Measurements from ENCODE around the gene PAM16.
"Not testable (repeated sequence)": the region's sequence is repeated elsewhere in the genome, so short reads cannot be mapped to it uniquely, and the experiment has no call there.

Gene PAM16

DNA sequence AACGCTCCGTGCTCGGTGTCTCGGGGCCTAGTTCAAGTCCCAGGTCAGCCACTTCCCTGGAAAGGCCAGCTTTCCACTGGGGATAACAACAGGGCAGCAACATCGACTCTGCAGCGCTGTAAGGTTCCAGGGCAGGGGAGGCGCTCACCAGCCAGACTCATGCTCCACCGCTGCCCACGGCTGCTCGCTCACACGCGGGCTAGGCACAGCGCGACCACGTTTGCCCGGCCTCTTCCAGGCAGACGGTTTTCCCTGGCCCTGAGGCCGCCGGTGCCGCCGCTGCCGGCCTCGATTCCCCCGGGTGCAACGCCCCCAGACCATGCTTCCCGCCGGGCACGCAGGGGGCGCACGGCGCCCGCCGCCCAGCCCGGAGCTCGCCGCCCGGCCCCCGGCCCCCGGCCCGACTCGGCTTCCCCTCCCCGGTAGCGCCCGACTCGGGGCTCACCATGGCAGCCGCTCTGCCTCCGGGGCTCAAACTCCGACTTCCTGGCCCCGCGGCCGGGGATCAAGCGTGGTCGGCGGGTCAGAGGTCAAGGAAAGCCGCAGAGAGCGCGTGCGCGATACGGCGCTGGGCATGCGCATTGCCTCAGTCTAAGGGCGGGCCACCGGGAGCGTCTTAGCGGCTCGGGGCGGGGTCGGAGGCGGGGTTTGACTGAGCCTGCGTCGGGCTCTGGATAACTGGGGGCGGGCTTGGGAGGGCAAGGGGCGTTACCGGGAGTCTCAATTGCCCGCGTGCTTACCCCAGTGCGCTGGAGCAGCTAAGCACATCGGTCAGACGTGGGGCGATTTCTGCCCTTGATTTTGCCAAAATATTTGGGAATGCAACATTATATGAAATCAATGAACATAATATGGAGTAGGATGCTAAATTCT, at the start of gene PAM16:
Gene PAM16 (minus strand): TSS at position 535 of the 873 bp plus-strand sequence. CDS start 87 bp downstream, at position 448.
- DNase-seq (ENCODE audit: low read depth in 2 of 2), result peak; percentile 99

DNA sequence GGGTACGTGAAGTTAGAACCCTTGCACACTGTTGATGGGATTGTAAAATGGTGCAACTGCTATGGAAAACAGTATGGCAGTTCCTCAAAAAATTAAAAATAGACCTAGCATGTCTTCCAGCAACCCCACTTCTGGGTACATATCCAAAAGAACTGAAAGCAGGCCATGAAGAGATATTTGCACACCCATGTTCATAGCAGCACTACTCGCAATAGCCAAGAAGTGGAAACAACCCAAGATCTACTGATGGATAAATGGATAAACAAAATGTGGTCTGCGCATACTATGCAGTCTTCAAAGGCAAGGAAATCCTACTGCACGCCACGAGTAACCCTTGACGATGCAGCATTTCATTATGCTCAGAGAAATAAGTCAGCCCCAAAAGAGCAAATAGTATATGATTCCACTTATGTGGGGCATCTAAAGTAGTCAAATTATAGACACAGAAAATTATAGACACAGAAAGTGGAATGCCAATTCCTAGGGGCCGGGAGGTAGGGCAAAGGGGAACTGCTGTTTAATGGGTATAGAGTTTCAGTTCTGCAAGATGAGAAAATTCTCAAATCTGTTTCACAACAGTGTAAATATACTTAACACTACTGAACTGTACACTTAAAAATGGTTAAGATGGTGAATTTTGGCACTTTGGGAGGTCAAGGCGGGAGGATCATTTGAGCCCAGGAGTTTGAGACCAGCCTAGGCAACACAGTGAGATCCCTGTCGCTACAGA, 48.0 kb upstream of the PAM16 start:
- no peak for DNase-seq (ENCODE audit: low read depth in 2 of 2)

DNA sequence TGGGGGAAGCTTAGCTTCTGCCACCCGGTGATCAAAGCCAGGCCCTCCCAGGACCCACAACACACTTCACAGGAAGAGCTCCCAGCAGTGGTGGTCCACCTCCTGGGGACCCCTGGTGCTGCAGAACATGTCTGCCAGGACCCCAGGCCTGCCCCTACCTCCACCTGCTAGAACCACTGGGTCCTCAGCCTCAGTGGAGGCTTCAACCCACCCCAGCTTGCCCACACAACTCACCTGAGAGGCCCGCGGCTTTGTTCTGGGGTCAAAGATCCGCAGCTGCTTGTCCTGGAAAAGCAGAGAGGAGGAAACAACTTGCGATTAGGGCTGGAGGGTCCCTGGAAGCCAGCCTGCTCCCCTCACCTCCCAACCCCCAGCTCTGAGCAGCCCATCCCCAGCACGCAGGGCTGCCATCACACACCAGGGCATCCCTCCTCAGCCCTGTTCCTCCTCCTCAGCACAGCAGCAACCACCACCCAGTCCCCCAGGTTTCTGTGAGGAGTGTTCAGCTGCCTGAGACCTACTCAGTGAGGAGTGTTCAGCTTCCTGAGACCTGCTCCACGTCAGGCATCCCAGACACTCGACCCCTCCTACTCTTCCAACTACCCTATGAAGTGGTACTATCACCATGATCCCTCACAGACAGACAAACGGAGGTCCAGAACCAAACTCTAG, 44.1 kb upstream of the PAM16 start:
- no peak for DNase-seq (ENCODE audit: low read depth in 2 of 2)

DNA sequence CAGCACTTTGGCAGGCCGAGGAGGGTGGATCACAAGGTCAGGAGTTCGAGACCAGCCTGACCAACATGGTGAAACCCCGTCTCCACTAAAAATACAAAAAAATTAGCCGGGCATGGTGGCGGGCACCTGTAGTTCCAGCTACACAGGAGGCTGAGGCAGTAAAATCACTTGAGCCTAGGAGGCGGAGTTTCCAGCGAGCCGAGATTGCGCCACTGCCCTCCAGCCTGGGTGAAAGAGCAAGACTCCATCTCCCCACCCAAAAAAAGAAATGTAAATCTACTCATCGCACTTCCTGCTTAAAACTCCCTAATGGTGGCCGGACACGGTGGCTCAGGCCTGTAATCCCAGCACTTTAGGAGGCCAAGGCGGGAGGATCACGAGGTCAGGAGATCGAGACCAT, 42.7 kb upstream of the PAM16 start:
- DNase-seq (ENCODE audit: low read depth in 2 of 2), result not testable (repeated sequence)

DNA sequence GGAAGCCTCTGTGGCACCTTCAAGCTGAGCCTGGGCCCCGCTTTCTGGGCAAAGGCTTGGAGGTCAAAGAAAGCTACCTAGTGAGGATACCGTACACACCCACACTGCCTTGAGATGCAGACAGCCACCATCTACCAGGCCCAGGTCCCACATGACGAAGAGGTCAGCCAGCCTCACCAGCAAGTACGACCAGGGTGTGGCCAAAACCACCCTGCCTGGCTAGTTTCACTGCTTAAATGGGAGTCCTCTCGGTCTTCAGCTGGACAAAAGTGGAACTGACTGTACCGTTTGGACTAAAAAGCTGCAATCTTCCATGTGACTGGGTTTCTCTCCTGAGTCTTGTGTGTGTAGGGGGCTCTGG, 42.1 kb upstream of the PAM16 start:
- DNase-seq (ENCODE audit: low read depth in 2 of 2), result no peak

DNA sequence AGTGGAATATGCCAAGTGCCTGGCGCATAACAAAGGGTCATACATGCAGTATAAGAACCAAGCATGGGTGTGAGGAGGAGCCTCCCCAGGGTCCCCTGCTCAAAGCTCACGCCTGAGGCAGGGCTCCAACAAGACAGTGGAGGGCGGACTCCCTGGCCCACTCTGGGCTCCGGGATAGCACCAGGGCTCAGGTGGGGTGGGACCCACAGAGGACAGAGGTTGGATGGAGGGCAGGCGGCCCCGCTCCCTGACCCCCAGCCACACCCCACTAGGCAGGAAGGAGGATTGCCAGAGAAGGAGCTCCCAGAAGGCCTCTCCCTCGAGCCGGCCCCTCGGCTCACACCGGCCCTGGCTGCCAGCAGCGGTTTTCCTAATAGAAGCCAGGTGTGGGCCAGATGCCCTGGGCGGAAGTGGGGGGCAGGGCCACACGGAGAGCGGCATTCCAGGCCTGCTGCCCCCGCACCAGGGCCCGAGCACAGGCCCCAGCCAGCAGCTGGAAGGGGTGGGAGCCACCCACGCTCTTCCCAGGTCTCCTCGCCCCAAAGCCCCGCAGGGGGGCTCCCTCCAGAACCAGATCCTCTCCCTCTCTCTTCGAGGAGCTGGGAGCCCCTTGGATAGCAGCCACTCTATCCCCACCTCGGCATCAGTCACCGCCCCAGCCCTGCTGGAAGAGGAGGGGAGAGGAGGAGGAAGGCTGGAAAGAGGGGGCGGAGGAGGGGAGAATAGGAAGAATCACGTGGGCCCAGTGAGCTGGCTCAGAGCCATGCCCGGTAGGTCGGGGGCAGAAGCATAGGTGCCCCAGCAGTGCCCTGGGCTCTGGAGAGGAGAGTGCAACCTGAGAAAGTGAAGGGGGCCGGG, 41.5 kb upstream of the PAM16 start:
- no peak for DNase-seq (ENCODE audit: low read depth in 2 of 2)

DNA sequence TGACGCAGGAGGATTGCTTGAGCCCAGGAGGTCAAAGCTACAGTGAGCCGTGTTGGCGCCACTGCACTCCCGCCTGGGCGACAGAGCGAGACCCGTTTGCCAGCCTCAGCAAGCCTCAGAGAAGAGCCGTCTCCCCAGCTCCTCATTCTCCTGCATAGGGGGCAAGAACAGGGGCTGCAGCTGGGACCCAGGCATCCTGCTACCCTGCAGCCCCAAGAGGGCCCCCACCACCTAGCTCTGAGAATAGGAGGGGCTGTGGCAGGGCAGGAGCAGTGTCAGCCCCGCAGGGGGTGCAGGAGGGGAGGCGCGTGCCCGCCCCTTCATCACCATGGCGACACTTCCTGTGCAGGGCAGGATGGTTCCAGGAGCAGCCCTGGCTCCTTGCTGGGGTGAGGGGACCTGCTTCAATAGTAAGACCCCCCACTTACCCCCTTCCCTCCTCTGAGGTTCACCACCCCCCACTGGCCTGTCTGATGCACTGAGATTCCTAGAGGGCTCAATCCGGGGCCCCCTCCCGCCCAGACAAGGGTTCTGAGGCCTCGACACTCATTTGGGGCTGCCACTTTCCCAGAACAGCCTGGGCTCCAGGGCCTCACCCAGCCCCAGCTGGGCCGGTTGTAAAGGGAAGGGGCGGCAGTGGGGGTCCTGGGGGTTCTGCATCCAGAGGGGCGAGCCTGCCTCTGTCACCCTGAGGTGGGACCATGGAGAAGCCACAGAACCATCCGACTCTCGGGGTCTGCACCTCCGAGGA, 40.7 kb upstream of the PAM16 start:
- no peak for DNase-seq (ENCODE audit: low read depth in 2 of 2)

DNA sequence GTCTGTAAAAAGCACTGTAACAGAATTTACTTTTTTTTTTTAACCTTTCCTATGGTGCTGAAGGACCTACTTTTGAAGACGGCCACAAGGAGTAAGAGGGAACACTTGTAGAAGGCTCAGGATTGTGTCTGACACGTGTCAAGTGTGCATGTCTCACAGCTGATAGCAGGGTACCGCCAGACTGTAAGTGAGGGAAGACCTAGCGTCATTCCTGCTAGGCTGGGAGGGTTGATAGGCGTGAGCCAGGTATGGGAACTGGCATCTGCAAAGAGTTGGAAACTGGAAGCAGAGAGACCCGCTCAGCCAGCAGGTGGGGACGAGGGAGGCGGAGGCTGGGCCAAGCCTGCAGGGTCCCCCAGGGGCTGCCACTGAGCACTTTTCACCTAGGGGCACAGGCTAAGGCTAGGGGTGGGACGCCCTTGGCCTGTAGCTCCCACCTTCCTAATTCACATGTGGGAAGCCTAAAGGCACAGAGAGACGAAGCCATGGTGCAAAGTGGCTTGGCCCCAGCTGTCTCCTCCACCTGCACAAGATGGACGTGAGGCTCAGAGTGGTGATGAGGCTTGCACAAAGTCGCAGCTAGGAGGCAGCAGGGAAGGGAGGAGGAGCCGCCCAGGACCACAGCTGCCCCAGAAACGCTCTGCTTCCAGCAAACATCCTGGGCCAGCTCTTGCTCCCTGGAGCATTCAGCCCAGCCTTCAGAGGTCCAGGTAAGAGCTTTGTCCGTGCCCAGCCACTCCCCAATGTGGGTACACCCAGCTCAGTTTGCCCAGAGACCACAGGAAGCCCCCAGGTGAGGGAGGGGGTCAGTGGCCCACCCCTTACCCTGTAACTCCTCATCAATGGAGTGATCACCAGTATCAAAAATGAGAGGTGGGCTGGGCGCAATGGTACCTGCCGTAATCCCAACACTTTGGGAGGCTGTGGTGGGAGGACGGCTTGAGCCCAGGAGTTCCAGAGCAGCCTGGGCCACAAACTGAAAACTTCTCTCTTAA, 39.4 kb upstream of the PAM16 start:
- no peak for DNase-seq (ENCODE audit: low read depth in 2 of 2)

DNA sequence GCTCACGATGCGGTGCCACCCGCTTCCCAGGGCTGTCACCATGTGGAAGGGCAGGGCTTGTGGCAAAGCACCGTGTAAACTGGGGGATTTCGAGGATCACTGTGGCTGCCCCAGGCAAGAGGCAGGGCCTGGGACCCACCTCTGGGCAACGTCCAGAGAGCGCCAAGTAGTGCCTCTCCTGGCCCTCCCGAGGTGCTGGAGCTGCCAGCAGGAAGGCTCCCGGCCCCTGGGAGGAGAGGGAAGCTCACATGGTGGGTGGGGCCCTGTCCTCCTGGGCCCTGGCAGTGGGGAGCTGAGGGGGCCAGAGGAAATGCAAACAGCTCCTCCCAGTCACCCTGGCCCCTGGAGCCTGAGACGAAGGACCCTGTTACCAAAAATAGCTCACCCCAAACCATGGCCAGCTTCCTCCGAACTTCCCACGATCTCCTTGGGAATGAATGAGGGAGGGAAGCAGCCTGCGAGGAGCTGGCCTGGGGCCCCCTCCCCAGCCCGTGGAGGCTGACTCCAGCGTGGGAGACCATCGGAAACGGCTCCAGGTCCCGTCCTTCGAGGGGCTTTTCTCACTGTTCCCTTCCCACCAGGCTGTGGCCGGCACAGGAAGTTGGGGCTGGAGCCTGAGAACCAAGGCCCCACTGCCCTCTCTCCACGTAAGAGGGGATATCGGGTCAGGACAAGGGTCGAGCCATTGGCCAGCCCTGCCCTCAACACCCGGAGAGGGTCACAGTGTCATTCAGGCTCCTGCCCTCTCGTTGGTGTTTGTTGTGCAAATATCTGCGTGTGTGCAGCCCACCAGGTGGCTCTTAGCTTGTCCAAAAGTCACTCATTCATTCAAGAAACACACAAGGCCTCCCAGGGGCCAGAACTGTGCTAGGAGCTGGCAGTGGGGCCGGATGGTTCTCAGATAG, 38.2 kb upstream of the PAM16 start:
- no peak for DNase-seq (ENCODE audit: low read depth in 2 of 2)

DNA sequence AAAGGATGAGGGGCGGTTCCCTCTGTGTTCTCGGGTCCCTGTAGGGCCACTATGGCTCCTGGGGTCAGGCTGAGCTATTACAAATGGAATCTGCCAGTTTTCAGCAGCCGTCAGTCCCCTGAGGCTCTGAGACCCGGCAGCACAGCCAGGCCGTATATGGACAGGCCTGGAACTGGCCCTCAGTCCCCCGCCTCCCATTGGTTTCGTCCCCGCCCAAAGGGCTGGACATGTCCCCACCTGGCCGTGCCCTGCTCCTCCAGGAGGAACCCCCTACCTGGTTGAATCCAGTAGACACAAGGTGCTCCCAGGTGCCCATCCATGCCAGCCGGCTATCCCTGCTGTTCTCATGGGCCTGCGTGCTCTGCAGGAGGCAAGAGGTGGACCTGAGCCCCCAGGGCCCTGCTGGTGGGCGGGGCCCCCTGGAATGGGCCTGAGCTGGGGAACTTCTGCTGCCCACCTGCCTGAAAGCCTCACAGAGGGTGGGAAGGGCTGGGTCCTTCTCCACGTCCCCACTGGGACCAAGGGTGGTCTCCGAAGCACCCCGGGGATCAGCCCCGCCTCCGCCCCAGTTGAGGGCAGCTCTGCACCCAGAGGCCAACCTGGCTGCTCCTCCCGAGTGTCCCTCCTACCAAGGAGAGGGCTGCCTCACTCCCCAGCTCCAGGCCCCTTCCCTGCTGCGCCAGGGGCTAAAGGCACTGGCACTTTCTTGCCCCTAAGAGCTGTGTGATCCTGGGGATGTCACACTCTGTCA, 37.3 kb upstream of the PAM16 start:
- DNase-seq (ENCODE audit: low read depth in 2 of 2), result no peak

DNA sequence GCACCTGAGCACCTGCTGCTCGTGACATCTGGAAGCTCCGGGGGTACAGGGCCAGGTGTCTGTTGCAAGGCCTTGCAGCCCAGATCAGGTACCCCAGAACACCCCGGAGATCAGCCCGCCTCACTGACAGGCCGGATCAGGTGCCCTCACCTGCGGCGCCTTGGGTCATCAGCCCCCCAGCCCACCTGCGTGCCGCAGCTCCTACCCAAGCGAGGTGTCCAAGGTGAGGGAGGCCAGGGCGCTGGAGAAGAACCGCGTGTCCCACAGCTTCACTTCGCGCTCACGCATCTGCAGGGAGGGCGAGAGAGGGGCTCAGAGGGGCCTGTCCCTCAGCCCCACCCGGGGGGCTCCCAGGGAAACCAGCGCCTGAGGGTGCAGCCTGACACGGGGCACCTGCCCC, 36.7 kb upstream of the PAM16 start:
- no peak for DNase-seq (ENCODE audit: low read depth in 2 of 2)

DNA sequence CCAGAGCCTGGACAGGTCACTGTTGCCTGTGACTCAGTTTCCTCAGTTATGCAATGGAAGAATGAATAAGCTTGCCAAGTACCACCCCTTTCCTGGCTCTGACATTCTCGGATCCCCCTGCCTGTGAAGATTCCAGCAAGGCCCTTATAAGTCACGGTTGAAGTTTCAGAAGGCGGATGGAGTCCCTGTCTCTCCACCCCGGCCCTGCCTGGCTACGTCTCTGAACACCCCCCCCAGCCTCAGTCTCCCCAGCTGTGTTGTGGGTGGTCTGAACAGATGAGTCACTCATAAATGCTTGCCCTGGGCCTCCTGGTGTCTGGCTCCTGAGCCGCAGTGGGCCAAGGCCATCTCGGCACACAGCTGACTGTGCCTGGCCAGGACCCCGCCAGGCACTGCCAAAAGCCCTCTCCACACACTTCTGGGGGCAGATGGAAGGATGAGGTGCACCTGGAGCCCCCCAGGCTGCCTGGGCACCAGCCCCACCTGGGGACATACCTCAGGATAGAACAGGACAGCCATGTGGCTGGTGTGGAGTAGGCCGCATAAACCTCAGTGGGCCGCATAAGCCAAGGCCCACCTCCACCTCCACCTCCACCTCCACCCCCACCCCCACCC, 35.9 kb upstream of the PAM16 start:
- no peak for DNase-seq (ENCODE audit: low read depth in 2 of 2)

DNA sequence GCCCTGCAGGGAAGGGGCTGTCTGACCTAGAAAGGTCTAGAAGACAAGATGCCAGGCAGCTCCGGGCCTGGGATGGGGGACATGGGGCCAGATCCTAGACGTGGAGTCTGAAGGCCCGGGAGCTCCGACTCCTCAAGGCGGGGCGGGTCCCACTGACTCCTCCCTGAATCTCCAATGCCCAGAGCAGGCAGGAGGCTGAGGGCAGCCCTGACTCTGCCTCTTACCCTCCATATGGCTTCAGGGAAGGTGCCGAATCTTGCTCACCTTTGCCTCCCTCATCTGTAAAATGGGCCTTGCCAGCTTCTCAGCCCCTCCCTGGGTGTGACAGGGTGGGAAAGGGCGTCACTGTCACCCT, 35.3 kb upstream of the PAM16 start:
- no peak for DNase-seq (ENCODE audit: low read depth in 2 of 2)

DNA sequence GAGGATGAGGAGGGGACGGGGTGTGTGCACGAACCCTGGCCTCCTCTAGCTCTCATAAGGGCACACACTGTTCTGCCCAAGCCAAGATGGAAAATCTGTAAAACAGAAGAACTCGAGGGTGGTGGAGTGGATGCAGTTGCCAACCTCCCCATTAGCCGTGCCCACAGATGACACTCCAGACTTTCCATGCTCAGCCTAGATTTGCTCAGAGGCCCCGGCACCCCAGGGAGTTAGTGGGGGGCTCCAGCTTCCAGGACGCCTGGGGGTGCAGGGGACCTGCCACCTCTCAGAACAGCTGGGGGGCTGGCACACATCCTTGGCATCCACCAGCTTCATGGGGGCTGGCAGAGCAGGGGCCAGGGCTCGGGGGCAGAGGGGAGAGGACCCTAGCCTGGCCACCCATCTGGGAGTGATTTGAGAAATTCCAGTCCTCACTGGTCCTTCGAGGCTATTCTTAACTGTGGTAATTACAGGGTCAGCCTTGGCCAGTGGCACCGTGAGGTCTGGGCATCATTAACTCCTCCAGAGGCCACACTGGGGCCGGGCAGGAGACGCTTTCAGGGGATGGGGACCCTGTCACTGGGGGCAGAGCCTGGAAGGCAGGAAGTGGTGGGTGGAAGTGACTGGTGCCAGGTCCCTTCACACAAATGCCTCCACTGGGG, 34.8 kb upstream of the PAM16 start:
- DNase-seq (ENCODE audit: low read depth in 2 of 2), result no peak

DNA sequence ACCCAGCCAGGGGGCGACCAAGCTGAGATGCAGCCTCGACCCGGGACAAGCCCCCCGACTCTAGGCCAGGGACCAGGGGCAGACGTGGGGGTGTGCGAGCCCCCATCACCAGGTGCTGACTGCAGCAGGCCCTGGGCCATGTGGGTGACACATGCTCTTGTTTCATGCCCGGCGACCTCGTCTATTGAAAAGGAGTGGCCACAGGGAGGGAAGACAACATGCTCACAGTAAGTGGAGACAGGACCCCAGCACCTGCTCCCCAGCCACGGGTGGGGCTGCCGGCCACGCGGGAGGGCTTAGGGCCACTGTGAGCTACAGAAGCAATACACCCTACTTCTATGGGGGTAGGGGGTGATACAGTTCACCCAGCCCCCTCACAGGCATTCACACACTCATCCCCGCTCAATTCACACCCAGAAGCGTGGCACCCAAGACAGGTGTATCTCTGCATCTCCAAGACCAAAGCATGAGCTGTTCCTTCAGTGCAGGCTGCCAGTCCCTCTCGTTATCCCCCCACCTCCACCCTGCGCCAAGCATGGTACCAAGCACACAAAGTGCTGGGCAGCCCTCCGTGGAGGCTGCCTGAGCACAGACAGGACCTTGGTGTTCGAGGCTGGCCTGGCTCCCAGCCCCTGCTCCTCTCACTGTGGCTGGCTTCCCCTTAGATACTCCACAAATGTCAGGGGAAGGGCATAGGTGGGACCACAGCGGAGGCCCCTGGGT, 34.1 kb upstream of the PAM16 start:
- DNase-seq (ENCODE audit: low read depth in 2 of 2), result no peak

DNA sequence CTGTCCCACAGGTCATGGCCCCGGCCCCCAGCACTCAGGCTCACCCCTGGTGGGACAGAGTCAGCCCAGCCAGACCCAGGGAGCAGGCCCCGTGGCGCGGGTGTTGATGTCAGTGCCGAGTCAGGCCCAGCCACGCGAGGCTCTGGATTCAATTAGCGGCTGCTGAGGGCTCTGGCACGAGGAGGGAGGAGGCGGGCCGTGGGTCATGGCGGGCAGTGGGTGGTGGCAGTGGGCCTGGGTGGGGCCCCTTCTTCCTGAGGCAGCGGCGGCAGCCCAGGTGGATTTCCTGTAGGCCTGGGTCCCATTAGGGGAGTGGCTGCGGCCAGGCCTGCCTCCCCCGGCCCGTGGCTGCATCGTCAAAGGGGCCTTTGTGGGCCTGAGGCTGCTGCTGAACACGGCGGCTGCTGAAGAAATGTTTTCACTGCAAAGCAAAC, 33.4 kb upstream of the PAM16 start:
- no peak for DNase-seq (ENCODE audit: low read depth in 2 of 2)

Data from stimulated activated CD4-positive, alpha-beta T cell treated with anti-CD3 and anti-CD28 coated beads, Interleukin-1b, Interleukin-23, amount 100 ng/mL, for 4 hours (primary cell).